NCI-H226 (cell line): ENCODE measurements around the gene DEPDC4.

Source experiments
- DNase-seq: peaks from one replicate; pipeline ENCODE4 v3.0.0-alpha.2; 2015

DEPDC4 gene

DNA sequence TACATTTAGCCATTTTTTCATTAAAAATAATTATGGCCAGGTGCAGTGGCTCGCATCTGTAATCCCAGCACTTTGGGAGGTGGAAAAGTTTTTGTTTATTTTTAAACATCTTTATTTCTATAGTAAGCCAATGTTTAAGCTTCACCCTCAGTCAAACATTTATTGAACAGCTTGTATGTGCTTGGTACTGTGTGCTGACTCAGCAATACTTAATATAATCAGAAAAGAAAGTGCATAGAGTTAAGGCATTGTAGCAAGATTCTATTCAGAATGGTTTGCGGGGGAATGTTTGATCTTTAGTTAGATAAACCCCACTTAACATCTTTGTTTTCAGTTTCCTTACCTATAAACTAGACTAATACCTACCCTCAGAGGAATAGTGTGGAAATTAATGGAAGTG lies 55.2 kb downstream of the DEPDC4 start:
- no peak for DNase-seq

DNA sequence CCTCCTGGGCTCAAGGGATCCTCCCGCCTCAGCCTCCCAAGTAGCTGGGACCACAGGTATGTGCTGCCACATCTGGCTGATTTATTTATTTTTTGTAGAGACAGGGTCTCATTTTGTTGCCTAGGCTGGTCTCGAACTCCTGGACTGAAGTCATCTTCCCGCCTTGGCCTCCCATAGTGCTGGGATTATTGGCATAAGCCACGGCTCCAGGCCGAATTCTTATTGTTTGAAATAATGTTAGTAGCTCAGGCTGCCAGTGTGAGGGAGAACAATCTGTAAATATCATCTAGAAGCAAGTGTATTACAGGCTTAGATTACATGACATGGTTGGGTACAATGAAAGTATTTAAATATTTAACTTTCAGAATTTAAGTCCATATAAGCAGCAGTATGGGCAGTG lies 58.0 kb downstream of the DEPDC4 start:
- DNase-seq: no peak

DNA sequence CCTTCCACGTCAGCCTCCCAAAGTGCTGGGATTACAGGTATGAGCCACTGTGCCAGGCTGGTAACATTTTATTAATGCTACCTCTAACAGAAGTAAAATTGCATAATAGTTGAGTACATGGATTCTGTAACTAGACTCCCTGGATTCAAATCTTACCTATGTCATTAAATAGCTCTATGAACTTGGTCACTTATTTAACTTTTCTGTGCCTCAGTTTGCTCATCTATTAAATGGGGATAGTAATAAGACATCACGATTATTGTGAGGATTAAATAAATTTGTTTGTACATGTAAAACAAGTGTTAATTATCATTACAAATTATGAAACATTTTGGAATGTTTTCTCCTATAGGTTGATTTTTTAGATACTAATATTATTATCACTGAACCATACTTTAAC lies 59.6 kb downstream of the DEPDC4 start:
- no peak for DNase-seq

DNA sequence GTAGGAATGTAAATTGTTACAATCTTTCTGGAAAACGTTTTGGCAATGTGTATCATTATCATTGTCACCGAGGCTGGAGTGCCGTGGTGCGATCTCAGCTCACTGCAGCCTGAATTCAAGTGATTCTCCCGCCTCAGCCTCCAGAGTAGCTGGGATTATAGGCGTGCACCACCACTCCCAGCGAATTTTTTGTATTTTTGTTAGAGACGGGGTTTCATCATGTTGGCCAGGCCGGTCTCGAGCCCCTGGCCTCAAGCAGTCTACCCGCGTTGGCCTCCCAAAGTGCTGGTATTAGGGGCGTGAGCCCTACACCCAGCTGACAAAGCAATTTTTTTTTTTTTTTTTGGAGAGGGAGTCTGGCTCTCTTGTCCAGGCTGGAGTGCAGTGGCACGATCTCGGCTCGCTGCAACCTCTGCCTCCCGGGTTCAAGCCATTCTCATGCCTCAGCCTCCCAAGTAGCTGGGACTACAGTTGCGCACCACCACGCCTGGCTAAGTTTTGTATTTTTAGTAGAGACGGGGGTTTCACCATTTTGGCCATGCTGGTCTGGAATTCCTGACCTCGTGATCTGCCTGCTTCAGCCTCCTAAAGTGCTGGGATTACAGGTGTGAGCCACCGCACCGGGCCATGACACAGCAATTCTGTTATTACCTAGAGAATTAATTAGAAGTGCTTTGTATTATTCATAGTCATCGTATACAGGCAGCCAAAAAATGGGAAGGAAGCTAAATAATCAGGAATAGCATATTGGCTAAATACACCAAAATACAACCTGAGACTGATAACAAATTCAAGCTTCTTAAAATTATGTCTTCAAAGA lies 65.1 kb downstream of the DEPDC4 start:
- no peak for DNase-seq

DNA sequence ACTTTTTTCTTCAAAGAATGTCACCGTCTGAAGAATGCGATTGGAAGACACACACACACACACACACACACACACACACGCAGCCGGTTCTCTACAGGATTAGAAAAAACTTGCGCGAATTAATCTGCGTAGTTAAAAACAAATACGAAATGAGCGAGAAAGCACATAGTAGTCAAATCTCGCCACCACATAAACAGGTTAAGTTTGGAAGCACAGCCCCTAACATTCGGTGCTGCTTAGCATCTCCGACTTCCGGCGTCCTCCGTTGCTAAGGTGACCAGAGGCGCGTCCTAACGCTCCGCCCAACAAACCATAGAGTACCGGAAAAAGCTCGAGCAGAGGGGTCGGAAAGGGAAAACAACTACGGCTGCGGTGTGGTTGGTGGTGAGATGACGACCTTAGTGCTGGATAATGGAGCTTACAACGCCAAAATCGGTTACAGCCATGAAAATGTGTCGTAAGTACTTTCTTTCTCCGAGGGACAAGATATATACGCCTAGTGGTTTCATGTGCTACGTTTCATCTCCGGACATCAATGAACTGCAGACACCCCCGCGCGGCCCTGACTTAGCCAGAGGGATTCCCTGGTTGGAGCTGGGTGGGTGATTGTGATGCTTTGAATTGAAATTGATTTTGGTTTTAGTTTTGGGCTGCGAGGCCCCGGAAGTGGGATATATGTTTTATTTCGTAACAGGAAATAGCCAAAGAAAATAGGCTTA lies 66.3 kb downstream of the DEPDC4 start, which contains the start of gene ACTR6:
Gene ACTR6, plus strand, starts transcription at position 353 of the 719 bp plus-strand sequence. Its CDS starts 37 bp downstream, at position 390.
- DNase-seq: peak; percentile 89

DNA sequence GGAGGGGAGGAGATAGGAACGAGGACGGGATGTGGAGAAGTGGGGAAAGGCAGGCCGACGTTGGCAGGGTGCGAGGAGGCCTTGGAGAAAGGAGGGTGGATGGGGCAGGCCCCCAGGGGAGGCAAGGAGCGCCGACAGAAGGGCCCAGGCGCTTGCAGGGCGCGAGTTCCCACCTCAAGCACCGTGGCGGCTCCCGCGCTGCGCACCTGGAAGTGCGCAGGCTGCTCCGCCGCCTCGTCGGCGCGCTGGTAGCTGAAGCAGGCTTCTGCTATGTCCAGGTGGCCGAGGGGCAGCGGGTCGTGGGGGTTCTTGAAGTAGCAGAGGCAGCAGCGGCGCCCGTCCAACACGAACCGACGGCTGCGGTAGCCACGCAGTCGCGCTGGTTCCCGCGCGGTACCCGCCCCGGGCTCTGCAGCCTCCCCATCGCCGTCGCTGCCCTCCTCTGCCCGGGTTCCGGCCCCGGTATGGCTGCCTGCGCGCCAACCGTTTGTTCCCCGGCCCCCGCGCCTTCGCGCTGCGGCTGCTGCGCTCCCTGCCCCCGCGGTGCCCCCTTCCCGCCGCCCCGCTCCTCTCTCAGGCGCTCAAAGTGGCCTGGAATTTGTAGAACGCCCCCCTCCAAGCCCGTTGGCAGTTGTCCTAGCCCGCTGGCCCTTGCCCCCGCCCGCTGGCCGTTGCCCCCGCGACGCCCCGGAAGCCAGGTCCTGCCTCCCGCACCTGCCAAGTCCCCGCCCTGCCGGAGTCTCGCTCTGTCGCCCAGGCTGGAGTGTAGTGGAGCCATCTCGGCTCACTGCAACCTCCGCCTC lies 67.3 kb downstream of the DEPDC4 start:
- no peak for DNase-seq

DNA sequence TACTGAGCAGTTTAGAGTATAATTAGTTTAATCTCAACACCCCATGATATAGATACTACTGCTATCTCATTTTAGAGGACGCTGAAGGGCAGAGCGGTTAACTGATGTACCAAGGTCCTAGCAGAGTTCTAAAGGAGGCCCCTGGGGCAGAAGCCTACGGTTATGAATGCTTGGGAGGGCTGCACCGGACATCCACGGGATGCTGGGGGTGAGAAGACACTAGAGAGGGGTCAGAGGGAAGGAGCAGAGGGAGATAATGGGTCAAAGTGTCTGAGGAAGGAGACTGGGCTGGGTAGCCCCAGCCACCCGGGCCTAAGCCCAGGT lies 67.9 kb downstream of the DEPDC4 start:
- no peak for DNase-seq

DNA sequence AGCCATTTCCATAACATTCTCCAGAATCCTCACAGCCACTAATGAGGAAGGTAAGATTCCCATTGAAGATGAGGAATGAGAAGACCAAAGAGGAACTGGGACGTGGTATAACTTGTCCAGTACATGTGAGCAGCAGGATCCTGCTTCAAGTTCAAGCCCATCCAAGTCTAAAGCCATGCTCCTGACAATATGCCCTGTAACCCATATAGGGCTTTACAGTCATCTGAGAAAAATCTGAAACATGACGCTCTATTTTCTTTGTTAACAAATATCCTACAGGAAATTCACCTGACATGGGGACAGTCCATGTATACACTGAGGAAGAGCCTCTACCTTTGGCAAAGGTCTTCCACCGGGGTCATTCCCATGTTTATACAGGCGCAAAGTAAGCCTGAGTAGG lies 69.4 kb downstream of the DEPDC4 start:
- DNase-seq: no peak

DNA sequence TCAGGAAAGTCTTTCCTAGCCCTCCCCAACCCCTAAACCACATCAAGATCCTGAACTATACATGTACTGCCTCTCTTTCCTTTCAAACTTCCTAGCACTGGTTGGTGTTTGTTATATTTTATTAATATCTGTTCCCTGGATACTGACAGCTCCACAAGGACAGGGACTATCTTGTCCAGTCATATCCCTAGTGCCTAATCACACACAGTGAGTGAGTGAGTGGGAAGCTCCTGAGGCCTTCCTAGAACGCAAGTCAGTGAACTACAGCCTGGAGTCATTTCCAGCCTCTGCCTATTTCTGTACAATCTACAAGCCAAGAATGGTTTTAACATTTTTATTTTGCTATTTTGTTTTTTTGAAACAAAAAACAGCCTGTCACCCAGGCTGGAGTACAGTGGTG lies 73.8 kb downstream of the DEPDC4 start:
- no peak for DNase-seq
